GF-D8 (cell line): ENCODE measurements around the gene ME3.

Experiments
- DNase-seq: peaks from one replicate; lab custom pipeline; 2025; lab: John Stamatoyannopoulos, UW

Gene ME3

DNA sequence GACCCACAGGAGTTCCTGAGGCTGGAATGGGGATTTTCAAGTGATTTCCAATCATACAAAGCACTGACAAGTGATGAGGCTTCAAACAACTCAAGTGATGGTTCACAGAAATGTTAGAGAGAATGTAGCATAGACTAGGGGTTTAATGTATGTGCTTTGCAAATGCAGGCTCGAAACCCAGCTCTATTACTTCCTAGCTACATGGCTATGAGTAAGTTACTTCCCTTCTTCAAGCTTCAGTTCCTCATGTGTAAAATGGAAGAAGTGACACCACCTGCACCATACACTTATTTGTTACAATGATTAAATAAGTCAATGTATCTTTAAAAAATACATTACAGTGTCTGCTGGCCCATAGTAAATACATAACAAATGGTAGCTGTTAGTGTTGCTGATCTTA lies 158.0 kb downstream of the ME3 start:
- DNase-seq: no peak

- DNase-seq: no peak
Measured at GRCh38 chr11:86513746-86514373, 158.6 kb downstream of the ME3 start.

- DNase-seq: no peak
Measured at GRCh38 chr11:86513138-86513537, 159.3 kb downstream of the ME3 start.

GRCh38 chr11:86511086-86511551 lies 161.3 kb downstream of the ME3 start:
- no peak for DNase-seq

DNA sequence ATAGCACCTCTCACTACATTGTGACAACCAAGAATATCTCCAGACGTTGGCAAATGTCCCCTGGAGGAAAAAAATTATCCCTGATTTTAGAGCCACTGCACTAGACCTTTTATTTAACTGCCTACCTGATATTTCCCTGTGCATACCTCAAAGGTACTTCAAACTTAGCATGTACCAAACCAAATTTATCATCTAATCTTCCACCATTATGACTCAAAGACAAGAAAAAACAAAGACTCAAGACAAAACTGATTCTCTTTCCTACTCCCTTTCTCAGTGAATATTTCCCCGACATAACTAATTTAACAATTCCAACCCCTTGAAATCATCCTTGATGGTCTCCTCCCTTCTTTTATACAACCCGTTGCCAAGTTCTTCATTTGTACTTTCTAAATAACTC lies 161.7 kb downstream of the ME3 start:
- no peak for DNase-seq

GRCh38 chr11:86510097-86510496 lies 162.3 kb downstream of the ME3 start:
- DNase-seq: no peak

- no peak for DNase-seq
Measured at GRCh38 chr11:86509588-86509974, 162.8 kb downstream of the ME3 start.

- no peak for DNase-seq
Measured at GRCh38 chr11:86508604-86509587, 163.5 kb downstream of the ME3 start.

- no peak for DNase-seq
Measured at GRCh38 chr11:86507249-86507845, 165.1 kb downstream of the ME3 start.

DNA sequence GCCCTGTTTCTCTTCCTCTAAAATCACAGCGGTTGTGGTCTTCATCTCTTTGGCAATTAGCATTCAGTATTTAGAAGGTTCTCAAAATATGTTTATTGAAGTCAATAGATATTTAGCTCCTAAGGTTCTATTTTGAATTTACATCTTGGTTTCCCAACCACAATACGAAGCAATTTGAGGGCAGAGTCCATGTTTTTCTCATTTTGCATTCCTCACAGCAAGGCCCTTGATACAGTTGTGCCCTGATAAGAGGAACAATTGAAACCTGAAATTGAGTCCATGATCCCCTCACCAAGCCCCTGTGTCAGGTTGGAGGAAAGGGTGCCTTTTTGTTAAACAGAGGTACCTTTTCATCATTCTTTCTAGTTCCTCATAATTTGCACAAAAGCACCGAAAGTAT lies 166.2 kb downstream of the ME3 start:
- no peak for DNase-seq

GRCh38 chr11:86503131-86503530 lies 169.3 kb downstream of the ME3 start:
- no peak for DNase-seq

GRCh38 chr11:86502137-86502642 lies 170.2 kb downstream of the ME3 start:
- DNase-seq: no peak

DNA sequence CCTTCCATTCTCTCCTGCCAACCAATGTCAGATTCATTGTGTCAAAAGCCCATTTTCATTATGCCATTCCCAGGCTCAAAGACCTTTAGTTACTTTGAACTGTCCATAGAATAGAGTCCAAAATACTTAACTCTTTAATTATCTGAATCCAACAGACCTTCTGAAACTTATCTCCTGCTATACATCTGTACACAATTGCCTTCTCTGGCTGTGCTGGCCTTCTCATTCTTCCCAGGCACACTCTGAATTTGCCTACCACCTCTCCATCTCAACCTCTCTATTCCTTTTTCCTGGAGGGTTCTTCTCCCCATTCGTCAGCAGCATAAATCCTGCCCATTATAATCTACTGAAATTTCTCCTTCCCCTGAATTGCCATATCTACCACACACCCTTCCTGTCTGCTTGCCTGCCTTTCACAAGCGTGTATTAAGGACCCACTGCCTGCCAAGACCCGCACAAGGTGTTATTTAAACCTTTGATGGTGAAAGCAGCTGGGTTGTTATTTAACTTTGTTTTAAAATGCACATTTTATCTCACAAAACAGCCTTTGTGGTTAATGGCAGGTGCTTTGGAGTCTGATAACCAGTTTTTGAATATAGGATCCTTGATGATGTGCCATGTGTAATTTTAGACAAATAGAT lies 171.8 kb downstream of the ME3 start:
- no peak for DNase-seq

- no peak for DNase-seq
Measured at GRCh38 chr11:86499723-86500129, 172.7 kb downstream of the ME3 start.

GRCh38 chr11:86497836-86498235 lies 174.6 kb downstream of the ME3 start:
- no peak for DNase-seq

DNA sequence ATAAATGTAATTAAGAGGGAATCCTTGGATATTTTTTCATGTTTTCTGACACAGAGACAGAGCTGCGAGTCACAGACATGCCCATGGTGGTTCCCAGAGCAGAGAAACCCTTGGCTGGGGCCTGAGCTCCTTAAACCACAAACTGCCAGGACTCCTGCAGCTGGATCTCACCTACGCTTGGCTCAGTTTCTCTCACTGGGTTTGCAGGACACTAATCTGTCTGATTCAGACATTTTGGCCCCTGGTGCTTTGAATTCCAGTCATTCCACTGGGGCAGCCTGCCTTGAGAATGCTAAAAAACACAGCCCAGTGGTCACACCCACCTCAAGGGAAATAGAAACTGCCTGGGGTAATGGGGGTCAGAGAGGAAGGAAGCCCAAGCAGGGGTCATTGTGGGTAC lies 175.1 kb downstream of the ME3 start:
- DNase-seq: no peak

GRCh38 chr11:86495351-86495750 lies 177.1 kb downstream of the ME3 start:
- DNase-seq: no peak

- DNase-seq: no peak
Measured at GRCh38 chr11:86492370-86493010, 179.9 kb downstream of the ME3 start.

DNA sequence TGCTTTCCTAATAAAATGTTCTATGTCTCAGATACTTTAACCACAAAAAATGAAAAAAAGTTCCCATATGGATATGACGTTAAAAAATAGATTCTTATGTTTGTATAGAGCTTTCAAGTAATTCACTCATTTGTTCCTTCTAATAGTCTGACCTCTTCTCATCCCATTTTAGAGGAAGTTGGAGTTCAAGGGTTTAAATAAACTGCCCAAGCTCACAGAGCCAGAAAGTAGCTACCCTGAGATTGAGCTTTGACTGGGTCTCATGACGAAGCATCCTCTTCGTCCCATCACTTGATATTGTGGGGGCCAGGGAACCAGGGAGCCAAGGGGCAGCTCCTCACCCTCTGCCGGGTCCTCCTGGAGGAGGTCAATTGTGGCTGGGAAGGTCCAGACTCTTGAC lies 181.4 kb downstream of the ME3 start:
- DNase-seq: no peak

DNA sequence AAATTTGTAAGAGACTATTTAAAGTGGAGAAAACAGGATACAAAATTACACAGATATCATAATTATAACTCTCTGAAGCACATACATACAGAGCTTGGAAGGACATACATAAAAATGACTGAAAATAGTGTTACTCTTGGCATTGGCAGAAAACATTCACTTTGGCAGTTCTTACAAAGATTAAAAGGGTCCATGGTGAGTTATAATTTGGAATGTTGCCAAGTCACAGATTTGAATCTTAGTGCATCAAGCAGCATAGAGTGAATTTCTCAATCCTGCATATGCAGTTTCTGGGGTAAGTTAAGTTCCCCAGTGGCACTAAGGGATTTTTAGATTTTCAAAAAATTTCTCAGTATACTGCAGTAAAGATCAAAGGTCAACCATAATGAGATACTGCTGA lies 181.8 kb downstream of the ME3 start:
- no peak for DNase-seq

- no peak for DNase-seq
Measured at GRCh38 chr11:86489442-86489841, 183.0 kb downstream of the ME3 start.

DNA sequence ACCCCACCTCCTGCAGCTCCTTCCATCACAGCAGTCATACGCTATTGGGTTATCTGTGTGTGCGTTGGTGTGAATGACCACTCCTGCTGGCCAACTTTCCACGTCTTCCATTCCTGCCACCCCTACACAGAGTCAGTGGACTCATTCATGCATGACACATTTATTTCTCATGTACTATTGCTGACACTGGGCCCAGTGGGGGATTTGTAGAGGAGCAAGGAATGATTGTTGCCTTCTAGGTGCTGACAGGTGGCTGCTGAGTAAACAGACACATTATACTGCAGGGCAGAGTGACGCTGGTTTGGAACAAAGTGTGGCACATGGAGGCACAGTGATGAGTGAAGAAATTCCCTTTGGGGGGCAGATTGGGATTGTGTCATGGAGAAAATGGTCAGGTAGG lies 183.9 kb downstream of the ME3 start:
- DNase-seq: no peak
